HG02642 (cell line): ENCODE data around the gene UBE2I.
"Not testable (repeated sequence)": the region's sequence is repeated elsewhere in the genome, so short reads cannot be mapped to it uniquely, and the experiment has no call there.

Experiments
- ATAC-seq: cut with Tn5 transposase; IDR thresholded peaks from one replicate; pipeline ENCODE4 v1.9.1; 2021; ENCODE audit warnings: mild to moderate bottlenecking; ENCODE audit not compliant: unreplicated experiment, poor library complexity

Gene UBE2I

DNA sequence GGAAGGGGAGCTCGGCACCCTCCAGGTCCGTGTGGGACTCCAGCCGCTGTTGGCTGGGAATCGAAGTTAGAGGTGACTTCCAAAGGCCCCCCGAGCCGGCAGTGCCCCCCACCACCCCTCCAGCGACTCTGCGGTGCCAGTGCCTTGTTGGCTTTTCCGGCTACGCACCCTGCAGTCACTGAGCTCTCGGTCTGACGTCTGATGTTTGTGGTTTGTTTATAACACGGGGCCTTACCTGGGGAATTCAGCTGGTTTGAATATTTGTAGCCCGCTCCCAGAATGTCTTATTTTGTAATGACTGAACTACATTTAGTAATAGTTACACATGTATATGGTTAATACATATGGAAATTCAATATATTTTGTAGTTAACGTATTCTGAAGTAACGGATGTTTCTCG lies 17.0 kb downstream of the UBE2I start:
- no peak for ATAC-seq

DNA sequence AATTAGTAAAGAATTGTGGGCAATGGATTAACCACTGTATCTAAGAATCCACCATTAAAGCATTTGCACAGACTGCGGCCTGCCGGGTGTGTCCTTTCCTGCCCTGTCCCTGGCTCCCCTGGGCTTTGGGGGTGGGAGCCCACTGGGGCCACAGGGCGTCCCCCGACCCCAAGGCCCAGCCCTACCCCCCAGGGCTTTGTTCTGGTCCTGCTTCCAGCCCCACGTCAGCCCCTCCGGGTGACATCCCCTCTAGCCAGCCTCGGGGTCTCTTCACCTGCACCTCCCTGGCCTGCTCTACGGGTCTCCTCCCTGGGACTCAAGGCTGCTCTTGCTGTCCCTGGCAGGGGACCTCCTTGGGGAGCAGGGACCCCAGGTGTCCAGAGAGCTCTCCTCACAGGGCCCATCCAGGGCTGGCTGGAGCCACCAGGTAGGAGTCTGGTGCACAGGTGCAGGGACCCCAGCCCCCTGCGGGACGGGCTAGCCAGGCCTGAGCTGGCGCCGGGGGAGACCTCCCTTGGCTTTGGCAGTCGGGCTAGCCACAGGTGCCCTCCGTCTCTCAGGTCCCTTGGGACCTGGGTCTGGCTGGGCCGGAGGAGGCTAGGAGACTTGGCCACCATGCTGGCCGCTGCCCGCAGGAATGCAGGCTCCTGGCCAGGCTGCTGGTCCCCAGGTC lies 17.6 kb downstream of the UBE2I start:
- no peak for ATAC-seq

DNA sequence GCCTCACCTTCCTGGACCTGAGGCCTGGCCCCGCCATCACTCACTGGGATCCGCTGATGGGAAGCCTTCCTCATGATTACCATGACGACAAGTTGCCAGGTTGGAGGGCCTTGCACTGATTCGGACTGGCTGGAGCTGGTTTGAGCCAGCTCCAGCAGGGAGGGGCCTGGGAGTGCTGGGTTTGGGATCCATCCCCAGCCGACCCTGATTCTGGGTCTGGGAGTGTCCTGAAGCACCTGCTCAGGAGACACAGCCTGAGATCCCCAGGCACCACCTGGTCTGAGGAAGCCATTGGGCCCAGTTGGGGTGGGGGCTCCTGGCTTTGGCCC lies 18.1 kb downstream of the UBE2I start:
- ATAC-seq = no peak

DNA sequence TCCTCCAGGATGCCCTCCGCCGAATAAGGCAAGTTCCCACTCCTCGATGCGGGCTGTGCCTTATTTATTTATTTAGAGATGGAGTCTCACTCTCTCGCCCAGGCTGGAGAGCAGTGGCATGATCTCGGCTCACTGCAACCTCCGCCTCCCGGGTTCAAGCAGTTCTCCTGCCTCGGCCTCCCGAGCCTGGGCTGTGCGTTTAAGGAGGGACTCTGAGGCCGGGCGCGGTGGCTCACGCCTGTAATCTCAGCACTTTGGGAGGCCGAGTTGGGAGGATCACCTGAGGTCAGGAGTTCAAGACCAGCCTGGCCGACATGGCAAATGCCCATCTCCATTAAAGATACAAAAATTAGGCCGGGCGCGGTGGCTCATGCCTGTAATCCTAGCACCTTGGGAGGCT lies 18.7 kb downstream of the UBE2I start:
- ATAC-seq = not testable (repeated sequence)

DNA sequence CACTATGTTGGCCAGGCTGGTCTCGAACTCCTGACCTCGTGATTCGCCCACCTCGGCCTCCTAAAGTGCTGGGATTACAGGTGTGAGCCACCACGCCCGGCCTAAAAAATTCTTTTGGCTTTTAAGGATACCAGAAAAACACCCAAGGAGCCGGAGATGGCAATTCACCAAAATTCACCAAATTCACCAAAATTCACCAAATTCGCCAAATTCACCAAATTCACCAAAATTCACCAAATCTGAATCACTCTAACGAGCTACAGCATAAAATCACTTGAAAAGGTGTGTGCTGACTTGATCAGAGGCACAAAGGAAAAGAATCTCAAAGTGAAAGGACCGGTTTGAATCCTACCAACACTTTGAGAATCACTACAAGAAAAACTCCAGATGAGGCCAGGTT lies 19.5 kb downstream of the UBE2I start:
- ATAC-seq = not testable (repeated sequence)

DNA sequence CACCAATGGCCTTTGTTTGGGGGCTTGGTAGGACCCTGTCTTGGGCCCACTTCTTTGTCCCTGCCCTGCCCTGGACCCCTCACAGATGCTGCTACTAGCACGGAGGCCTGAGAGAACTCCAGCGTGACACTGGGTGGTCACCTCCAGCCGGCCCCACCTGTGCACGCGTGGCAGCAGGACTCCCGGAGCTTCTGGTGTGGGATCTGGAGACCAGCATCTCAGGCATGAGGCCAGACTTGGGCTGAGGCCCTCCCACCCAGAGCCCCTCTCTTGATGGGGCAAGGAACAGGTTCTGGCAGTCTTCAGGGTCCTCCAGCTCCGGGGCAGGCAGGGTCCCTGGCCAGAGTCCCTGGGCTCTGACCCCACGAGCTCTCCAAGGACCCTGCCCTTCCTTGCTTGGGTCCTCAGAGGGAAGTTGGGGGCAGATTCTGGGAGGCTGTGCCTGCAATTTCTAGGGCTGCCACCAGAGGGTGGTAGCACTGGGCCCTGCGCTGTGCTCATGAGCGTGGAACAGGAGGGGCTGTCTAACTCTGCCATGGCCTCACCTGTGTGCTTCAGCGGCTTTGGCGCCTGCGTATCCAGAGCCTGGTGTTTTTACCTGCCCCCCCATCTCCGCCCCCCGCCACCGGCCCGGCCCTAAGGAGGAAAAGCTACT lies 21.0 kb downstream of the UBE2I start:
- no peak for ATAC-seq

DNA sequence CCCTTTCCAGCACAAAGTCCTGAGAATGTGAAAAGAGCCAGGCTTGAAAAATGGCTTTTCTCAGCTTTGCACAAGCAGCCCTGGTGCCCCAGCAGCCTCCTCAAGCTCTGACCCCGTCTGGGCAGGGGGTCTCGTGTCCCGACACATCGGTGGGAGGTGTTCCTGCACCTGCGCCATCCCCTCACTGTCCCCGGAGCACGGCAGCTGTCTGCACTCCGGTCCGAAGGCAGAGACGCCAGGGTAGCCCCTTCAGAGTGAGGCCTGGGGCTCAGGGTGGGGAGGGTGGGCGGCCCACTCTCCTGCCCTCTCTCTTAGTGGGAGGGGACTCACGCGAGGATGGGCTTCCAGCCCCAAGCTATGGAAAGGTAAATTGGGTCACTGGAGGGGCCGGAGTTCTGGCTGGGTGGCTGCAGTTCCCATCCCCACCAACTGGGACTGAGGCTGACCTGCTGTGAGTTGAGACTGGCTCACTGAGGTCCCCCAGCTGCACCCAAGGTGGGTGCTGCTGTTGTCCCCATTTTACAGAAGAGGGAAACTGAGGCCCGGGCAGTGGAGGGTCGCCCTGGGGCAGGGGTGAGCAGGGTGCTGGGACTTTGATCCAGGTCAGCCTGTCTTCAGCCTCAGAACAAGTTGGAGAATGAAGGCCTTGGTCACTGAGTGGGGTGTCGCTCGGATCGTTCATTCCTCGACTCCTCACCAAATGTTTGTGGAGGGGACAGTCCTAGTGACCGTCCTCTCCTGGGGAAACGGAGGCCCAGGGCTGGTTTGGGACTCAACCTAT lies 21.7 kb downstream of the UBE2I start:
- no peak for ATAC-seq

DNA sequence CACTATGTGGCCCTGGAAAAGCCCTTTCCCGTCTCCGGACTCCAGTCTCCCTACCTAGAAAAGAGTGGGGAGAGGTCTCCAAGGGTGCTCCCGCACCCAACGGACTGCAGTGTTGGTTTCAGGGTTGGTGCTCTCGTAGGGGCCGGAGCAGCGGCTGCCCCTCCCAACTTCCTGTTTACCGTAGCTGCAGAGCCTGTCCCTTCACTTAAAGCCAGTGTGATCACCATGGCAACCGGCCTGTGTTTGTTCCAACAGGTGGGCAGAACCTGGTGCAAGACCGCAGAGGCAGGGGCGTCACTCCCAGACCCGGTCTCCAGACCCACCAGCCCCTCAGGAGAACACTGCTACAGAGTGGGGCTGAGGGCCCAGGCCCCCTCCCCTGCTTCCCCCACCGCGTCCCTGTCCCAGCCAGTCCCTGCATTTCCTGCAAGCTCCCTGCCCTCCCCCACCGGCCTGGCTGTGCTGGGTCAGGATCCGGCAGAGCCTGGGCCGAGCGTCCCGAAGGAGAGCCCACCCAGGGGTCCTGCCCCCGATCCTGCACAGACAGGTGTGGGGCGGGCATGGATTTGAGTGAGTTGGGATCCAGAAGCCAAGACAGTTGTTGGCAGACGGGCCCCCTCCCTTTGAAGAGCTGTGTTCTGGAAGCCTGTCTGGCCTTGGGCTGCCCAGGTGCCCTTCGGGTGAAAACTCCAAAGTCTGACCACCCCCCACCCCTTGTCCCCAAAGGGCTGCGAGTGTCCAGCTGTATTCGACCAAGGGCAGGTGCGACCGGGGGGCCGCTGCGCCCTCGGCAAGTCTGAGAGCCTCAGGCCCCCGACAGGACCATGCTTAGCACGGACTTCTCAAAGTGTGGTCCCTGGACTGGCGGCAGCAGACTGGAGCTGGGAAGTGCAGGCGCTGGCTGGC lies 22.5 kb downstream of the UBE2I start:
- ATAC-seq = no peak

DNA sequence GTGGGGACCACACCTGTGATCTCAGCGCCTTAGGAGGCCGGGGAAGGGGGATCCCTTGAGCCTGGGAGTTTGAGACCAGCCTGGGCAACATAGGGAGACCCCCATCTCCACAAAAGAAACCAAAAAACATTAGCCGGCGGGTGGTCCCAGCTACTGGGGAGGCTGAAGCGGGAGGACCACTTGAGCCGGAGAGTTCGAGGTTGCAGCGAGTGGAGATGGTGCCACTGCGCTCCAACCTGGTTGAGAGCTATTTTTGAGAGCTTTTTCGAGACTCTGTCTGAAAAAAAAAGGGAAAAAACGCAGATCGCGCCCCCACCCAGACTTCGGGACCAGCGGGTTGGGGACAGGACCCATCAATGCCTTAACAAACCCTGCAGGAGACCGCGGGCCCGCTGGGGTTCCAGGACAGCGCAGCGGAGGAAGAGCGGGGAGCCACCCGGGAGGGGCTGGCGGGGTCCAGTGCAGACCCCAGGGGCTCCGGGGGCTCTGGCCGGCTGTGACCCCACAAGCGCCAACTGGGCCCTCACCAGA lies 23.2 kb downstream of the UBE2I start:
- ATAC-seq = no peak

DNA sequence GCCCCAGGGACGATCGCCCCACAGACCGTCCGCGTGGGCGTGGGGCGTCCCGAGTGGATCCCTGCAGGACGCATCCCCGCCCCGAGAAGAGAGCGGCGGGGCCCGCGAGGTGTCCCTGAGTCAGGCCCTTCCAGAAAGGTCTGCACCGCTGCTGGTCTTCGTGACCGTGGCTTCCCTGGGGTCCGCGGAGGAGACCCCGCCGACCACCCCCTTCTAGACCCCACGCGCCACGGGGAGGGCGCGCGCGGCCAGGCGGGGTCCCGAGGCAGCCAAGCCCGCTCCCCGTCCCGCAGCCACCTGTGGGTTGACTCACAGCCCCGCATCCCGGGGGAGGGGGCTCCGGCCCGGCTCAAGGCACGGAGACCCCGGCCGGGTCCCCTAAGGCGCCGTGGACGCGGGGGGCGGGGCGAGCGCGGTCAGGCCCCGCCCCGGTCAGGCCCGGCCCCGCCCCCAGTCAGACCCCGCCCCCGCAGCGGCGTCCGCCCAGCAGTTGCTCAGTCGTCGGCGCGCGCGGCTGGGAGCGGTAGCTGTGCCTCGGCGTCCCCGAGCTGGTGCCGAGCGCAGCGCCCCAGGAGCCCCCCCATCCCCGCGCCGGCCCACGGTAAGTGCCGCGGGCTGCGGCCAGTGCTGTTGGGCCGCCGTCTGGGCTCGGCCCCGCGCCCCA lies 23.8 kb downstream of the UBE2I start, which contains the start of gene BAIAP3:
Gene BAIAP3, plus strand, starts transcription at position 497 of the 664 bp plus-strand sequence. CDS start 4,905 bp downstream, outside the sequence.
- no peak for ATAC-seq

DNA sequence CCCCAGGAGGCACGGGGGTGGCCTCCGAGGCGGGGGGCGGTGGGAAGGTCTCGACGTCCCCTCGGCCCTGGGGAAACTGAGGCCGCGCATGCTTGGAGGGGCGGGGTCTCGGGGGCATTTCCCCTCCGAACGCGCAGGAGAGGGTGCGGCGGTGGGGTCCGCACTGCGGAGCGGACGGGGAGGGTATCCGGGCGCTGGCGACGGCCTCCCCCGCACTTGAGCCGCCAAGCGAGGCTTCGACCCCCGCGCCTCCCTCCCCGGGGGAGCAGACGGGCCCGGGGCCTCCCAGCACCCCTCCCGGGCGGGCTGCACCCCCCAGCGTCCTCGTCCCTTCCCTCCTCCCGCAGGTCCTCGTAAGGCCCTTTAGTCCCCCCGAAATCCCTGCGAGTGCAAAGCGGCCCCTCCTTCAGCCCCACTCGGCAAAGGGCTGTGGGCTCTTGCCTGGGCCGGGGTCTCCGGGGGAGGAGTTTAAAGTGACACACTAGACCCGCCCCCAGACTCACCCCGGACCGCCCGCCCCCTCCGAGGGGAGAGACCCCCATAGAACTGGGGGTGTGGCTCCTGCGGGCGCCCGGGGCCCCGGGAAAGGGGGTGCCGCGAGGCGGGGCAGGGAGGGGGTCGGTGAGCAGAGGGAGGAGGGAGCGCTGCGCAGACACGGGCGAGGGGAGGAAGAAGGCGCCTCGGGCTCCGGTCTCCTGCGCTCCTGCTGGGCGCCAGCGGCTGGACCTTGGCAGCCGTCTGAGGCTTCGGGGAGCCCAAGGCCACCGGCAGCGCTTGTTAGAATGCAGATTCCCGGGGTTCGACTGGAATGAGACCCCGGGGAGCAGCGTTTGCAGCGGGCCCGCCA lies 24.6 kb downstream of the UBE2I start:
- ATAC-seq = no peak

DNA sequence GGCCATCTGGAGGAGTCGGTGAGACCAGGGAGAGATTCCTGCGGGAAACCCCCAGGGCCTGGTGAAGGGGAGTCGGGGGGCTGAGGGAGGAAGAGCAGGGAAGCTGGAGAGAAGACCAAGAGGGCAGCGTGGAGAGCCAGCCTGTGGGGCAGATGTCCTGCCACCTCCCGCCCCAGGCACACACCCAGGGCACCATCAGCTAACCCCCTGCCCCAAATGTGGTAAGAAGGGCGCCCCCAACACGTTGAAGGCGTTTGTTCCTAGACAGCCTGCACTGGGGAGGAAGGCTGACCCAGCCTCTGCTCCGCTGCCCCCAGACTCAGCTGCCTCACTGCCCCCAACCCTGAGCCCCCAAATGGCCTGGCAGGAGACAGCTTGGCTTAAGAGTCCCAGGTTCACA lies 25.3 kb downstream of the UBE2I start:
- no peak for ATAC-seq

DNA sequence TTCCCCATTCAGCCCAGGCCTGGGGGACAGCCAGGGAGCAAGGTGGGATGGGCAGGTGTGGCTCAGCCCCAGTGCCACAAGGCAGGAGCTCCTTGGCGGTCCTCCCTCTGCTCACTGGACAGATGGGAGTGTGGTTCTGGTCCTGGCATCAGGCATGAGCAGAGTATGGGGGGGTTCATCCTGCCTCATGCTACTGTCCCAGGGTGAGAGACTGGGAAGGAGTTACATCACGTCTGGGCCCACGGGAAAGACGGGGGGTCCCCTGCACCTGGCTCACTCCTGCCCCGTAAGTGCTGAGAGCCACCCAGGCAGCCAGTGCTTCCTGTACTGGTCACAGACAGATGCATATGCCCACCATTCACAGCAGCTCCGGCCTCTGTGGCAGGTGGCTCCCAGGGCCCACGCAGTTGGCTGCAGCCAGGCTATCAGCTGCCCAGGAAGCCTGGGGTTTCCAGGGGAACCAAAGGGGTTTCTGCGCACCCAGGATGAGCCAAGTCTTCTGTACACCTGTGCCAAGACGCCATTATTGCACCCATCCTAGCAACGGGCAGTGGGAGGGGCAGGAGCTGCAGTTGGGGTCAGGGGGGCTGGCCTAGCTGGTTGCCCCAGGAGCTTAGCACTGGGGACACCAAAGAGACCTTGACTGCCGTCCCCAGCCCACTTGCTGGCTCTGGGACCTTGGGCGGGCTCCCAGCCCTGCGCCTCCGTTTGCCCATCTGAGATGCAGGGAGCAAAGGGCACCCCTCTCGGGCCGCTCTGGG lies 26.0 kb downstream of the UBE2I start:
- no peak for ATAC-seq

DNA sequence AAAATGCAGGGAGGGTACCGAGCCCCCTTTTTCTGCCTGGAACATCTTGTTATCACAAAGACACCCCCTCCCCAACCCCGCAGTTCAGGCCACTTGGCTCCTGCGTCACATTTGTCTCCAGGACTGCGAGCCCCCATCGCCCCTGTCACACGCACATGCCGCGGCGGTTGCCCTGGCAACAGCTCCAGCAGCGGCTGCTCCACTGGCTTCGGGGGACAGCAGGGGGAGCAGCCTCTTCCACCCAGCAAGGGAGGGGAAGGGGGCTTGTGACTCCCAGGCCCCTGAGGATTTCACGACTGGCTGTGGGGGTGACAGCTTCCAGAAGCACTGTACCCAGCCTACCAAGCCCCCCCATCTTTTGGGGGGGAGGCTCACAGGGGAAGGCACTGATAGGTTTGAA lies 26.6 kb downstream of the UBE2I start:
- ATAC-seq = no peak

DNA sequence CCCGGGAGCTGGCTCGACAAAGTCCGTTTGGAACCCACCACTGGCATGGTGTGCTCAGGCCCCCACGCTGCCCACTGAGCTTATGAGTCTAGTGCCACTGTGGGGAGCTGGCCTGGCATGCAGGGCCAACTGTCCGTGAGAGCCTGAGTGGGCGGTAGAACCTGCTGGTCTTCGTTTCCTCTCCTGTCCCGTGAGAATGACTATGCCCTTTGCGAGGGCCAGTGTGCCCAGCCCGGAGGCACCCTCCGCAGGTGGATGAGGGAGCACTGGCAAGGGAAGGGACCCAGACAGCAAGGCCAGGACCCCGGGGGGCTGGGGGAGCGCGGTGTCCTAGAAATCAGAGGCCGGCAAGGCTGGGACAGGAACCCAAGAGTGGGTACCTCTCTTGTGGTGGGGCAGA lies 27.2 kb downstream of the UBE2I start:
- ATAC-seq = no peak

DNA sequence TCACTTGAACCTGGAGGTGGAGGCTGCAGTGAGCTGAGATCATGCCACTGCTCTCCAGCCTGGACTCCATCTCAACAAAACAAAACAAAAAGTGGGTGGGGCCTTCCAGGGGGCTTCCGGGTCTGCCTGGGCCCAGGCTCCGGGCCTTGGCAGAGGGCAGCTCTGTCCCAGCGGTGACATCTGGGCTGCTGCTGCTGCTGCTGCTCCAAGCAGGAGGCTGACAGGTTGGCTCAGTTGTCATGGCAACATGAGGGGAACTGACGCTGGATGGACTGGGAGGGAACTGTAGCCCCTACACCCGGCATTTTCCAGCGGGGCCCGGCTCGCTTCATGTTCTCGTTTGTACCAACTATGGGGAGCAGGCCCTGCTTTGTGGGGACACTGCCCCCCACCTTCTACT lies 28.1 kb downstream of the UBE2I start:
- no peak for ATAC-seq

DNA sequence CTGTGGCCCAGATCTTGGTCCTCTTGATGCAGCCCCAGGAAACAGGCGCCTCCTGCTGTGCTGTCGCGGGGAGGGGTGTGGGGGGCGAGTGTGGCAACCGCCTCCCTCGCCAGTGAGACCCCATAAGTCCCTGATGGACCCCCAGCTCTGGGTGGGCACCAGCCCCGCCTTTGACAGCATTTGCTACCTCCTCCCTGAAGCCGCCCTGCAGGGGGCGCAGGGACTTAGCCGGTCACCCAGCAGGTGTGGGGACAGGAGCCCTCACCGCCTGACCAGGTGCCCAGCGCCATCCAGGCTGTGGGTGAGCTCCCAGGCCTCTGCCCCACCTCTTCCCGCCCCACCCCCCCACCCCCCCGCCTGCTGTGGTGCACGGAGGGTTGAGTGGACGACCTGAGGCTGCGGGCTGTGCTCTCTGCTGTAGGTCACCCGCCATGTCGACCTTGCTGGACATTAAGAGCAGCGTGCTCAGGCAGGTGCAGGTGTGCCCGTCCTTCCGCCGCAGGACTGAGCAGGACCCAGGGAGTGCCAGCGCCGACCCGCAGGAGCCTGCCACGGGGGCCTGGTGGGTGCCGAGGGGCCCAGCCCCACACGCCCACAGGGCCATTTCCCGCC lies 28.8 kb downstream of the UBE2I start:
- no peak for ATAC-seq
